ENCODE data around the gene RALB. TPM values are rescaled to one million over a fixed set of nuclear protein-coding genes. Genes with fewer than 3 reads are reported as not detected.
A peak's percentile ranks its signal among the peaks of the same experiment; 100 is the strongest.

RALB gene
- total and polyA plus RNA-seq, 7 experiments from 2014 or later, result 8.7 to 119 (median 25.9) TPM

- Histone ChIP-seq H3K4me3 (ENCODE audit: low read length) (no peak overlapping the region), H3K27ac (ENCODE audit: low read depth, low read length) (no peak overlapping the region), H3K36me3 (ENCODE audit: control insufficient read depth in 2 of 3, insufficient read depth in 3 of 3, low read length in 3 of 3) (no peaks in the 10 kb centered on the region), H3K27me3 (ENCODE audit: control insufficient read depth in 2 of 2, insufficient read depth in 2 of 2, low read length in 2 of 2) (no peaks in the 10 kb centered on the region), H3K9me3 (ENCODE audit: control insufficient read depth in 2 of 3, low read length in 3 of 3) (no peaks in the 10 kb centered on the region), H3K4me1 (ENCODE audit: control insufficient read depth in 2 of 2, insufficient read depth in 2 of 2, low read length in 2 of 2) (no peaks in the 10 kb centered on the region)
- ATAC-seq (no peak), DNase-seq (no peak)
- peak overlapping the region in 1 of 9 donors; percentile 4 for H3K27ac Mint-ChIP-seq
- no peak overlapping the region for H3K4me3 Mint-ChIP-seq
- H3K4me1 Mint-ChIP-seq, result peaks cover 0 to 9% (median 0%) of the 10 kb centered on the region in 7 donors
- ChIA-PET CTCF (interaction anchor here (1.3 kb wide), 1 partner anchor 9 kb away, joined by 3 read pairs; no protein-coding TSS in a partner anchor), POLR2A (no interaction called here)
- no peaks in the 10 kb centered on the region for H3K9me3 Mint-ChIP-seq
- peaks cover 0 to 1% (median 0%) of the 10 kb centered on the region in 5 donors for H3K36me3 Mint-ChIP-seq
- peaks cover 0 to 9% (median 0%) of the 10 kb centered on the region in 5 donors for H3K27me3 Mint-ChIP-seq
- intact Hi-C loops (cut with micrococcal nuclease), result no loop called here
Measured at GRCh38 chr2:120322329-120322728, 69.7 kb downstream of the RALB start.

- Mint-ChIP-seq H3K27me3 (peaks cover 0 to 9% (median 0%) of the 10 kb centered on the region in 5 donors), H3K27ac (no peak overlapping the region), H3K9me3 (no peaks in the 10 kb centered on the region), H3K4me1 (peaks cover 0 to 9% (median 0%) of the 10 kb centered on the region in 7 donors), H3K4me3 (no peak overlapping the region), H3K36me3 (peaks cover 0 to 1% (median 0%) of the 10 kb centered on the region in 5 donors)
- ATAC-seq (no peak), DNase-seq (no peak)
- Histone ChIP-seq H3K9me3 (ENCODE audit: control insufficient read depth in 2 of 3, low read length in 3 of 3) (no peaks in the 10 kb centered on the region), H3K4me3 (ENCODE audit: low read length) (no peak overlapping the region), H3K4me1 (ENCODE audit: control insufficient read depth in 2 of 2, insufficient read depth in 2 of 2, low read length in 2 of 2) (no peaks in the 10 kb centered on the region), H3K36me3 (ENCODE audit: control insufficient read depth in 2 of 3, insufficient read depth in 3 of 3, low read length in 3 of 3) (no peaks in the 10 kb centered on the region), H3K27ac (ENCODE audit: low read depth, low read length) (no peak overlapping the region), H3K27me3 (ENCODE audit: control insufficient read depth in 2 of 2, insufficient read depth in 2 of 2, low read length in 2 of 2) (no peaks in the 10 kb centered on the region)
- ChIA-PET POLR2A (interaction anchor here (1.4 kb wide), 1 partner anchor 581 kb away, joined by 6 read pairs; no protein-coding TSS in a partner anchor), CTCF (no interaction called here)
- intact Hi-C loops (cut with micrococcal nuclease), result no loop called here
Measured at GRCh38 chr2:120323214-120323613, 70.6 kb downstream of the RALB start.

GRCh38 chr2:120323807-120324399, 71.3 kb downstream of the RALB start:
- DNase-seq, result no peak
- Histone ChIP-seq H3K27ac (ENCODE audit: low read depth, low read length) (no peak overlapping the region), H3K36me3 (ENCODE audit: control insufficient read depth in 2 of 3, insufficient read depth in 3 of 3, low read length in 3 of 3) (no peaks in the 10 kb centered on the region), H3K4me3 (ENCODE audit: low read length) (no peak overlapping the region), H3K4me1 (ENCODE audit: control insufficient read depth in 2 of 2, insufficient read depth in 2 of 2, low read length in 2 of 2) (no peaks in the 10 kb centered on the region), H3K9me3 (ENCODE audit: control insufficient read depth in 2 of 3, low read length in 3 of 3) (no peaks in the 10 kb centered on the region), H3K27me3 (ENCODE audit: control insufficient read depth in 2 of 2, insufficient read depth in 2 of 2, low read length in 2 of 2) (no peaks in the 10 kb centered on the region)
- peak overlapping the region in 1 of 9 donors; percentile 41 for H3K27ac Mint-ChIP-seq
- peaks cover 0 to 13% (median 0%) of the 10 kb centered on the region in 5 donors for H3K27me3 Mint-ChIP-seq
- H3K4me3 Mint-ChIP-seq, result no peak overlapping the region
- H3K9me3 Mint-ChIP-seq, result no peaks in the 10 kb centered on the region
- no peak for ATAC-seq
- H3K4me1 Mint-ChIP-seq, result peaks cover 0 to 9% (median 0%) of the 10 kb centered on the region in 7 donors
- H3K36me3 Mint-ChIP-seq, result peaks cover 0 to 1% (median 0%) of the 10 kb centered on the region in 5 donors
- intact Hi-C loops (cut with micrococcal nuclease), result no loop called here
- CTCF ChIA-PET, result interaction anchor here (1.0 kb wide), 1 partner anchor 72 kb away, joined by 4 read pairs; the partner anchor contains the start of gene RALB
- POLR2A ChIA-PET, result interaction anchor here (1.4 kb wide), 1 partner anchor 582 kb away, joined by 6 read pairs; no protein-coding TSS in a partner anchor

GRCh38 chr2:120324933-120325332, 72.3 kb downstream of the RALB start:
- Mint-ChIP-seq H3K36me3 (peaks cover 0 to 1% (median 0%) of the 10 kb centered on the region in 5 donors), H3K27me3 (peaks cover 0 to 13% (median 0%) of the 10 kb centered on the region in 5 donors), H3K27ac (no peak overlapping the region), H3K4me1 (peaks cover 0 to 9% (median 0%) of the 10 kb centered on the region in 7 donors), H3K4me3 (no peak overlapping the region), H3K9me3 (no peaks in the 10 kb centered on the region)
- Histone ChIP-seq H3K9me3 (ENCODE audit: control insufficient read depth in 2 of 3, low read length in 3 of 3) (no peaks in the 10 kb centered on the region), H3K36me3 (ENCODE audit: control insufficient read depth in 2 of 3, insufficient read depth in 3 of 3, low read length in 3 of 3) (no peaks in the 10 kb centered on the region), H3K27ac (ENCODE audit: low read depth, low read length) (no peak overlapping the region), H3K27me3 (ENCODE audit: control insufficient read depth in 2 of 2, insufficient read depth in 2 of 2, low read length in 2 of 2) (no peaks in the 10 kb centered on the region), H3K4me1 (ENCODE audit: control insufficient read depth in 2 of 2, insufficient read depth in 2 of 2, low read length in 2 of 2) (no peaks in the 10 kb centered on the region), H3K4me3 (ENCODE audit: low read length) (no peak overlapping the region)
- ATAC-seq (no peak), DNase-seq (no peak)
- CTCF ChIA-PET, result interaction anchor here (0.9 kb wide), 1 partner anchor 12 kb away, joined by 8 read pairs; no protein-coding TSS in a partner anchor
- intact Hi-C loops (cut with micrococcal nuclease), result no loop called here
- POLR2A ChIA-PET, result no interaction called here

- DNase-seq (no peak), ATAC-seq (no peak)
- Histone ChIP-seq H3K36me3 (ENCODE audit: control insufficient read depth in 2 of 3, insufficient read depth in 3 of 3, low read length in 3 of 3) (no peaks in the 10 kb centered on the region), H3K27me3 (ENCODE audit: control insufficient read depth in 2 of 2, insufficient read depth in 2 of 2, low read length in 2 of 2) (no peaks in the 10 kb centered on the region), H3K4me3 (ENCODE audit: low read length) (no peak overlapping the region), H3K9me3 (ENCODE audit: control insufficient read depth in 2 of 3, low read length in 3 of 3) (no peaks in the 10 kb centered on the region), H3K27ac (ENCODE audit: low read depth, low read length) (no peak overlapping the region), H3K4me1 (ENCODE audit: control insufficient read depth in 2 of 2, insufficient read depth in 2 of 2, low read length in 2 of 2) (no peaks in the 10 kb centered on the region)
- intact Hi-C loops (cut with micrococcal nuclease), result no loop called here
- POLR2A ChIA-PET, result no interaction called here
- Mint-ChIP-seq H3K36me3 (peaks cover 0 to 1% (median 0%) of the 10 kb centered on the region in 5 donors), H3K4me3 (no peak overlapping the region), H3K27me3 (peaks cover 0 to 18% (median 7%) of the 10 kb centered on the region in 5 donors), H3K4me1 (peaks cover 0 to 7% (median 0%) of the 10 kb centered on the region in 7 donors), H3K9me3 (no peaks in the 10 kb centered on the region), H3K27ac (no peak overlapping the region)
- CTCF ChIA-PET, result no interaction called here
Measured at GRCh38 chr2:120326066-120326465, 73.4 kb downstream of the RALB start.

GRCh38 chr2:120330946-120331822, 78.5 kb downstream of the RALB start:
- ChIA-PET POLR2A (interaction anchor here (0.6 kb wide), 1 partner anchor 150 kb away, joined by 6 read pairs; no protein-coding TSS in a partner anchor), CTCF (no interaction called here)
- H3K36me3 Mint-ChIP-seq, result peaks cover 0 to 5% (median 0%) of the 10 kb centered on the region in 5 donors
- H3K9me3 Mint-ChIP-seq, result peaks cover 0 to 5% (median 0%) of the 10 kb centered on the region in 11 donors
- intact Hi-C loops (cut with micrococcal nuclease), result no loop called here
- Histone ChIP-seq H3K27ac (ENCODE audit: low read depth, low read length) (no peak overlapping the region), H3K27me3 (ENCODE audit: control insufficient read depth in 2 of 2, insufficient read depth in 2 of 2, low read length in 2 of 2) (peaks cover 0 to 4% of the 10 kb centered on the region in 2 donors), H3K4me3 (ENCODE audit: low read length) (no peak overlapping the region), H3K9me3 (ENCODE audit: control insufficient read depth in 2 of 3, low read length in 3 of 3) (no peaks in the 10 kb centered on the region), H3K4me1 (ENCODE audit: control insufficient read depth in 2 of 2, insufficient read depth in 2 of 2, low read length in 2 of 2) (no peaks in the 10 kb centered on the region), H3K36me3 (ENCODE audit: control insufficient read depth in 2 of 3, insufficient read depth in 3 of 3, low read length in 3 of 3) (no peaks in the 10 kb centered on the region)
- DNase-seq, result no peak
- H3K4me1 Mint-ChIP-seq, result peaks cover 0 to 2% (median 0%) of the 10 kb centered on the region in 7 donors
- no peak overlapping the region for H3K27ac Mint-ChIP-seq
- peaks cover 9 to 37% (median 15%) of the 10 kb centered on the region in 5 donors for H3K27me3 Mint-ChIP-seq
- ATAC-seq, result no peak
- no peak overlapping the region for H3K4me3 Mint-ChIP-seq

All from naive thymus-derived CD4-positive, alpha-beta T cell (primary cell).